ENCODE data around the gene THADA. TPM values are rescaled to one million over a fixed set of nuclear protein-coding genes. Genes with fewer than 3 reads are reported as not detected.
A peak's percentile ranks its signal among the peaks of the same experiment; 100 is the strongest.

Gene THADA
- total RNA-seq, result 10 to 100 TPM; 41.1 to 54.3 TPM

- WGBS, result under 1% methylated on average over 52 of the region's 52 CpGs
- intact Hi-C loops (cut with DNase I), result no loop called here
These were observed at the start of gene THADA for GRCh38 chr2:43595603-43596412. Gene THADA (minus strand): TSS chr2:43596038. CDS start chr2:43592392, 3,646 bp downstream.

GRCh38 chr2:43643680-43644079, 47.8 kb upstream of the THADA start:
- DNase-seq (ENCODE audit: low spot score), result no peak
- Histone ChIP-seq H3K27ac (no peak overlapping the region), H3K4me1 (replicated peaks) (no peaks in the 10 kb centered on the region), H3K36me3 (no peaks in the 10 kb centered on the region), H3K27me3 (replicated peaks; ENCODE audit: insufficient read depth) (no peaks in the 10 kb centered on the region), H3K4me3 (no peak overlapping the region), H3K9me3 (no peaks in the 10 kb centered on the region)
- intact Hi-C loops (cut with DNase I), result no loop called here
- TF ChIP-seq POLR2AphosphoS5 (IDR thresholded peaks at IDR 0.05), result no peak
- no peak for TF ChIP-seq POLR2A (IDR thresholded peaks at IDR 0.05)
- TF ChIP-seq CTCF (IDR thresholded peaks at IDR 0.05), result no peak
- WGBS, result 93% methylated on average over 1 of the region's 1 CpG

More at GRCh38 chr2:43595603-43596412, at the start of gene THADA:
- Histone ChIP-seq H3K36me3 (no peaks in the 10 kb centered on the region), H3K4me3 (peak within 1 kb of the TSS; percentile 68 to 83), H3K9me3 (no peaks in the 10 kb centered on the region), H3K27ac (peak within 1 kb of the TSS; percentile 87 to 92), H3K4me1 (replicated peaks) (peaks cover 6% of the 10 kb centered on the region), H3K27me3 (replicated peaks; ENCODE audit: insufficient read depth) (no peaks in the 10 kb centered on the region)
- peak; percentile 96 for TF ChIP-seq POLR2AphosphoS5 (IDR thresholded peaks at IDR 0.05)
- TF ChIP-seq CTCF (IDR thresholded peaks at IDR 0.05), result peak in 1 of 4 experiments; percentile 6
- peak; percentile 87 for TF ChIP-seq POLR2A (IDR thresholded peaks at IDR 0.05)
- peak; percentile 99 for DNase-seq (ENCODE audit: low spot score)

- Histone ChIP-seq H3K4me1 (replicated peaks) (no peaks in the 10 kb centered on the region), H3K4me3 (no peak overlapping the region), H3K9me3 (no peaks in the 10 kb centered on the region), H3K27me3 (replicated peaks; ENCODE audit: insufficient read depth) (no peaks in the 10 kb centered on the region), H3K27ac (no peak overlapping the region), H3K36me3 (no peaks in the 10 kb centered on the region)
- TF ChIP-seq POLR2A (IDR thresholded peaks at IDR 0.05), result no peak
- TF ChIP-seq POLR2AphosphoS5 (IDR thresholded peaks at IDR 0.05), result no peak
- TF ChIP-seq CTCF (IDR thresholded peaks at IDR 0.05), result no peak
- 70% methylated on average over 2 of the region's 2 CpGs for WGBS
- intact Hi-C loops (cut with DNase I), result no loop called here
- no peak for DNase-seq (ENCODE audit: low spot score)
These were observed 46.5 kb upstream of the THADA start for GRCh38 chr2:43642363-43642762.

GRCh38 chr2:43637030-43637803, 41.4 kb upstream of the THADA start, which contains the start of gene PLEKHH2:
Gene PLEKHH2 (plus strand): TSS chr2:43637260. CDS start chr2:43644674, 7,414 bp downstream.
- H3K4me1 ChIP-seq (replicated peaks), result no peaks in the 10 kb centered on the region
- H3K27me3 ChIP-seq (replicated peaks; ENCODE audit: insufficient read depth), result no peaks in the 10 kb centered on the region
- intact Hi-C loops (cut with DNase I), result no loop called here
- H3K4me3 ChIP-seq, result peak within 1 kb of the TSS; percentile 76 to 81
- TF ChIP-seq POLR2A (IDR thresholded peaks at IDR 0.05) (peak; percentile 94), CTCF (IDR thresholded peaks at IDR 0.05) (no peak), POLR2AphosphoS5 (IDR thresholded peaks at IDR 0.05) (peak; percentile 84)
- H3K9me3 ChIP-seq, result no peaks in the 10 kb centered on the region
- DNase-seq (ENCODE audit: low spot score), result peak; percentile 91
- under 1% methylated on average over 54 of the region's 75 CpGs for WGBS
- H3K36me3 ChIP-seq, result no peaks in the 10 kb centered on the region
- H3K27ac ChIP-seq, result peak within 1 kb of the TSS; percentile 51 to 70
